Subcutaneous abdominal adipose tissue (tissue), 5 donors: ENCODE measurements around the gene LPIN3.

Experiments
- H3K27ac ChIP-seq: one replicate; pipeline ENCODE4 v1.7.0; 2013; ENCODE audit warnings: low read depth, mild to moderate bottlenecking, inconsistent platforms, low read length, moderate library complexity
- H3K27me3 ChIP-seq, 5 donors: one replicate each; pipeline ENCODE4 v1.7.0; 2013; ENCODE audit warnings: low read length in 5 of 5, inconsistent platforms in 1 of 5; ENCODE audit not compliant: control insufficient read depth in 5 of 5, insufficient read depth in 4 of 5
- H3K36me3 ChIP-seq, 5 donors: one replicate each; pipeline ENCODE4 v1.7.0; 2013; ENCODE audit warnings: low read length in 5 of 5; ENCODE audit not compliant: control insufficient read depth in 5 of 5, insufficient read depth in 5 of 5
- H3K4me1 ChIP-seq, 5 donors: one replicate each; pipeline ENCODE4 v1.7.0; 2013; ENCODE audit warnings: low read length in 5 of 5, mild to moderate bottlenecking in 3 of 5, moderate library complexity in 1 of 5; ENCODE audit not compliant: control insufficient read depth in 5 of 5, insufficient read depth in 5 of 5
- H3K4me3 ChIP-seq, 5 donors: one replicate each; pipeline ENCODE4 v1.7.0; 2013; ENCODE audit warnings: low read length in 5 of 5, low read depth in 1 of 5
- H3K9ac ChIP-seq, 5 donors: one replicate each; pipeline ENCODE4 v1.7.0; 2013; ENCODE audit warnings: low read length in 5 of 5, mild to moderate bottlenecking in 4 of 5, moderate library complexity in 3 of 5
- H3K9me3 ChIP-seq, 5 donors: one replicate each; pipeline ENCODE4 v1.7.0; 2013; ENCODE audit warnings: low read length in 5 of 5; ENCODE audit not compliant: control insufficient read depth in 5 of 5
- donor health status: healthy.
- donor health status: healthy.
- donor health status: healthy.
- donor health status: healthy.
- donor health status: healthy.

Gene LPIN3

GRCh38 chr20:41373931-41374920 lies 33.6 kb downstream of the LPIN3 start:
- Histone ChIP-seq H3K36me3 (no peaks in the 10 kb centered on the region), H3K9ac (no peak overlapping the region), H3K27ac (no peak overlapping the region), H3K4me1 (no peaks in the 10 kb centered on the region), H3K9me3 (peaks cover 3 to 14% (median 7%) of the 10 kb centered on the region in 5 donors), H3K27me3 (peaks cover 6 to 11% (median 8%) of the 10 kb centered on the region in 5 donors), H3K4me3 (no peak overlapping the region)

- H3K36me3 ChIP-seq = no peaks in the 10 kb centered on the region
These were observed 35.2 kb downstream of the LPIN3 start for GRCh38 chr20:41375846-41376245.

GRCh38 chr20:41376349-41376748 lies 35.7 kb downstream of the LPIN3 start:
- H3K36me3 ChIP-seq = no peaks in the 10 kb centered on the region
- H3K4me3 ChIP-seq = no peak overlapping the region
- H3K9ac ChIP-seq = no peak overlapping the region
- H3K4me1 ChIP-seq = no peaks in the 10 kb centered on the region
- H3K9me3 ChIP-seq = peaks cover under 1 to 9% (median 2%) of the 10 kb centered on the region in 5 donors
- no peak overlapping the region for H3K27ac ChIP-seq
- H3K27me3 ChIP-seq = peaks cover 5 to 13% (median 10%) of the 10 kb centered on the region in 5 donors

More at GRCh38 chr20:41375846-41376245, 35.2 kb downstream of the LPIN3 start:
- no peak overlapping the region for H3K4me3 ChIP-seq
- H3K27ac ChIP-seq = no peak overlapping the region
- H3K9me3 ChIP-seq = peaks cover 3 to 14% (median 7%) of the 10 kb centered on the region in 5 donors
- no peak overlapping the region for H3K9ac ChIP-seq
- peaks cover 5 to 13% (median 10%) of the 10 kb centered on the region in 5 donors for H3K27me3 ChIP-seq
- no peaks in the 10 kb centered on the region for H3K4me1 ChIP-seq

DNA sequence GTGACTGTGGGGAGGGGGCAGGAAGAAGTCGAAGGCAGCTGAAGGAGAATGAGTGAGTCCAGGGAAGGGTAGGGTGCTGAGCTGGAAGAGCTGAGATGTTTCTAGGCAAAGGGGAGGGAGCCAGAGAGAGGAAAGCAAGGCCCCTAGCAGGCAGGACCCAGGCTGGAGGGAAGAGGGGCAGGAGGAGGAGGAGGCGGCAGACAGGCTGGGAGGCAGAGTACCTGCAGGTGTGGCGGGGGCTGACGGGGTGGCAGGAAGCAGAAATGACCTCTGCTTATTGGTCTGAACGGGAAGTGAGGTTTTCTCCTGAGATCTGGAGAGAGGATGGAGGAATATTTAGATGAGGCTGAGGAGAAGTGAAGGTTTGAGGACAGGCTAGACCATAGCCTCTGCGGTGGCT lies 36.7 kb downstream of the LPIN3 start:
- Histone ChIP-seq H3K27ac (no peak overlapping the region), H3K4me1 (peaks cover 0 to 2% (median 0%) of the 10 kb centered on the region in 5 donors), H3K9me3 (peaks cover 0 to 2% (median 0%) of the 10 kb centered on the region in 5 donors), H3K27me3 (peaks cover 5 to 13% (median 10%) of the 10 kb centered on the region in 5 donors), H3K9ac (no peak overlapping the region), H3K36me3 (no peaks in the 10 kb centered on the region), H3K4me3 (no peak overlapping the region)

- Histone ChIP-seq H3K9ac (no peak overlapping the region), H3K27ac (no peak overlapping the region), H3K27me3 (peaks cover 0 to 11% (median 9%) of the 10 kb centered on the region in 5 donors), H3K4me3 (no peak overlapping the region), H3K4me1 (peaks cover 0 to 10% (median 0%) of the 10 kb centered on the region in 5 donors), H3K9me3 (no peaks in the 10 kb centered on the region), H3K36me3 (no peaks in the 10 kb centered on the region)
These were observed 38.9 kb downstream of the LPIN3 start for GRCh38 chr20:41379551-41379950.

DNA sequence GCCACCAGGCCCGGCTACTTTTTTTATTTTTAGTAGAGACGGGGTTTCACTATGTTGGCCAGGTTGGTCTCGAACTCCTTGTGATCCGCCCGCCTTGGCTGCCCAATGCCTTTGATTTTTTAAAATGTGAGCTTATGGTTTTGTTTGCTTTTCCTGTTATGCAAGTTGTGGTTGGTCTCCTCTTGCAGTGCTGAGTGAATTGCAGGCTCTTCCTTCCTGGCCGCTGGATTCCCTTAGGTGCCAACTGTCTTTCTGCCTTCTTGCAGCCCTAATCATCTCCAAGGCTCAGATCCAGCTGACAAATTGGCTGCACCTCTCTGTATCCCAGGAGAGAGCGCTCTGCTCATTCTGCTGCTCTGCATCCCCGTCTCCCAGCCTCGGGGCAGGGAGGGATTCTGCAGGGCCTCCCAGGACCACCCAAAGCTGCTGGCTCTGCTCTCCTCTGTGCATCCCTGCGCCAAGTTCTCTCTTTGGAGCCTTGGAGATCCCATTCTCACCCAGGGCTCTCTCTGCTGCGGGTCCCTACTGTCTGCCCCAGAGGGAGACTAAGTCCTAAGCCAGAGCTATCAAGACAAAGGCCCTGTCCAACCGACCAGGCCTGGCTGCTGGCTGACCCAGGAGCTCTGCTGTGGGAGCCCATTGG lies 40.1 kb downstream of the LPIN3 start:
- H3K9me3 ChIP-seq = no peaks in the 10 kb centered on the region
- H3K4me3 ChIP-seq = no peak overlapping the region
- no peak overlapping the region for H3K27ac ChIP-seq
- peaks cover 0 to 10% (median 0%) of the 10 kb centered on the region in 5 donors for H3K4me1 ChIP-seq
- no peaks in the 10 kb centered on the region for H3K36me3 ChIP-seq
- no peak overlapping the region for H3K9ac ChIP-seq
- H3K27me3 ChIP-seq = peaks cover 0 to 8% (median 6%) of the 10 kb centered on the region in 5 donors

- H3K4me3 ChIP-seq = no peak overlapping the region
- H3K27me3 ChIP-seq = peaks cover 0 to 6% (median 2%) of the 10 kb centered on the region in 5 donors
- H3K27ac ChIP-seq = no peak overlapping the region
- peaks cover 2 to 18% (median 14%) of the 10 kb centered on the region in 5 donors for H3K4me1 ChIP-seq
- no peaks in the 10 kb centered on the region for H3K9me3 ChIP-seq
- H3K9ac ChIP-seq = no peak overlapping the region
- no peaks in the 10 kb centered on the region for H3K36me3 ChIP-seq
These were observed 42.2 kb downstream of the LPIN3 start for GRCh38 chr20:41382791-41383305.

DNA sequence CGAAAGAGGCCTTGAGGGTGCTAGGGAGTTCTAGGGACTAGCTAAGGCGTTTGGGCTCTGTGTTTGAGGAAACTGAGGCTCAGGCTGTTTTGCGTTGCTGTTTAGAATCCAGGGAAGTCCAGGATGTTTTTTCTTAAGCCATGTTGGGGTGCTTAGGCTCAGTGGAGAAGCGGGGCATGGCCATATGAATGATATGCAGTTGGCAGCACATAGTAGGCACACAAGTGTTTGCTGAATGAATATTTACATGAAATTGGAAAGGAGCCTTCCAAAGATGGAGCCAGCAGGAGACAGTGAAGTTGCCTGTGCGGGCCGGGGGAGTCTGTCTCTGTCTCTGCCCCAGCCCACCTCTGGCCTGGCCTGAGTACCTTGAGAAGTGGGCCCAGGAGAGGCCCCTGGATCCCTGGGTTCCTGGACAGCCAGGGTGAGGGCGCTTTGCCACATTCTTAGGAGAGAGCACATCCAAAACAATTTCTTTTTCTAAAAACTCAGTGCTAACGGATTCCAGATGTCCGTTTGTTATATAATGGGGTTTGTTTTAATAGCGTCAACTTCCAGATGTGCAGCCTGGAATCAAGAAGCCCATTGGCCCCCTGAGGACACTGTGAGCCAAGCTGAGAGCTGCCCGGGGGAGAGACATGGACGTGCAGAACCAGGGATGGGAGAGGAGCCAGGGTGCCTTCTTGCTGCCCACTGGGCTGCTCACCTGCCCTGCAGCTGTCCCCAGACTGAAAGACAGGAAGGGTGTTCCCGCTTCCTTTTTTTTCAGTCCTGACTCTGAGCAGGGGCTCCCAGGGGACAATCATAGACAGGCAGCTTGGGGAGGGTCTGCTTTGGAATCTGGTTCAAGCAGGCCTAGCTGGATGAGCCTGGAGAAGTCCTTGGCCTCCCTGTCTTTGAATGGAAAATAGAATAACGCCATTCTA lies 46.1 kb downstream of the LPIN3 start:
- H3K4me1 ChIP-seq = peaks cover 2 to 18% (median 14%) of the 10 kb centered on the region in 5 donors
- peaks cover 0 to 3% (median 0%) of the 10 kb centered on the region in 5 donors for H3K27me3 ChIP-seq
- H3K9ac ChIP-seq = no peak overlapping the region
- H3K4me3 ChIP-seq = no peak overlapping the region
- H3K9me3 ChIP-seq = no peaks in the 10 kb centered on the region
- H3K36me3 ChIP-seq = no peaks in the 10 kb centered on the region
- no peak overlapping the region for H3K27ac ChIP-seq

GRCh38 chr20:41387444-41387851 lies 46.8 kb downstream of the LPIN3 start:
- H3K36me3 ChIP-seq = no peaks in the 10 kb centered on the region
- no peaks in the 10 kb centered on the region for H3K9me3 ChIP-seq
- no peak overlapping the region for H3K4me3 ChIP-seq
- H3K27me3 ChIP-seq = peaks cover 0 to 3% (median 0%) of the 10 kb centered on the region in 5 donors
- no peak overlapping the region for H3K9ac ChIP-seq
- H3K4me1 ChIP-seq = peaks cover 2 to 17% (median 15%) of the 10 kb centered on the region in 5 donors
- H3K27ac ChIP-seq = no peak overlapping the region
